ENCODE results near the gene METTL21A.
"Not testable (repeated sequence)": the region's sequence is repeated elsewhere in the genome, so short reads cannot be mapped to it uniquely, and the experiment has no call there.

The METTL21A gene
- total RNA-seq, result 17.0 to 22.3 reads per million in 2 experiments

DNA sequence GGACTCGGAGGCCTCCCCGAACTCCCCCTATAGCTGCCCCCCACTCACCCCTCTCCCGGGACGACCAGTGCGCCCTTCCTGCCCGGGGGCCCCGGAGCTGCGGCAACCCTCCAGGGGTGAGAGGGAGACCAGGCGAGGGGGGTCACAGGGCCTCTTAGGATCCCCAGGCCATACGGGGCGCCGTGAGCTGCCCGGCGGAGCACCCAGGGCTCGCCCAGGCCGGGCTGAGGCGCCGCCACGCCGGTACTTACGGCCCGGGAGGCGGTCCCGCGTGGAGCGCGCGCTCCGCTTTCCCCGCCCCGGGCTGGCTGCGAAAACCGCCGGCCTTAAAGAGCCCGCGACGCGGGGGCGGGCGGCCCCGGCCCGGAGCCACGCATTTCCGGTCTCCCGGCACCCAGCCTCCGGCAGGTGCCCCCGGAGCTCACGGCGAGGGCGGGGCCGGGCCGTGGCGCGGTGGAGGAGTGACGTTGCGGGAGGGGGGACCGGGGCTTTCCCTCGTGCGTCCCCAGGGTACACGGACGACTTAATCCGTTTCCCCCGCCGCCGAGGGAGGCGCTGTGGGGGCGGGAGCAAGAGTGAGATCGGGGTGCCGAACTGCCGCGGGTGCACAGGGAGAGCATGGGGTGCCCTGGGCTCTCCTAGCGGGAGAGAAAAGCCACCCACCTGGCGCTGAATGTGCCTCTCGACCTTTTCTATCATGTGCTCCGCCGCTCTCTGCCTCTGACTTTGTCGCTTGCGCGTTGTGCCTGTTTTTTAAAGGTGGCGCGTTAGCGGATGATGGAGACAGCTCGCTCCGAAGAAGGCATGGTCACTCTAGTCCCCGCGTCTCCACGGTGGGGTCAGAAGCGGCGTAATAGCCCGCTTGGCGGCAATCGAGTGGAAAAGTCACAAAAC, at the start of gene METTL21A:
TSS of gene METTL21A (minus strand) at position 381 of the 894 bp plus-strand sequence. CDS start 1,019 bp downstream, outside the sequence.
- DNase-seq (ENCODE audit: low read depth), result peak; percentile 95

DNA sequence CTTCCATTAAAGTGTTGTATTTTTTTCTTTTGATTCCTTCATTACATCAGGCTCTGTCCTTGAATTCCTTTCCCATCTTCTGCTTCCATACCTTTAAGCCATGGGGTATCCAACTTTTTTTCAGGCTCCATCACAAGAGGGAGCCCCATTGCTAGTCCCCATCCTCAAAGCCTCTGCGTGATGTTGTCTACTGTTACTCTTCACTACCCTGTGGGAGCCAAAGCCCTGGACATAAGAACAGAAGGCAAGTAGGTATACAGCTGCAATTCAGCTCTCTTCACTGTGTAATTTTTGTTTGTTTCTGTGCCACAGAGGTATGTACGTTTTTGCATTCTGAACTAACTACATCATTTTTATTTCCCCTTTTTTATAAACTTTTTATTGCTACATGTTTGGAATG, 49.6 kb upstream of the METTL21A start:
- no peak for DNase-seq (ENCODE audit: low read depth)

DNA sequence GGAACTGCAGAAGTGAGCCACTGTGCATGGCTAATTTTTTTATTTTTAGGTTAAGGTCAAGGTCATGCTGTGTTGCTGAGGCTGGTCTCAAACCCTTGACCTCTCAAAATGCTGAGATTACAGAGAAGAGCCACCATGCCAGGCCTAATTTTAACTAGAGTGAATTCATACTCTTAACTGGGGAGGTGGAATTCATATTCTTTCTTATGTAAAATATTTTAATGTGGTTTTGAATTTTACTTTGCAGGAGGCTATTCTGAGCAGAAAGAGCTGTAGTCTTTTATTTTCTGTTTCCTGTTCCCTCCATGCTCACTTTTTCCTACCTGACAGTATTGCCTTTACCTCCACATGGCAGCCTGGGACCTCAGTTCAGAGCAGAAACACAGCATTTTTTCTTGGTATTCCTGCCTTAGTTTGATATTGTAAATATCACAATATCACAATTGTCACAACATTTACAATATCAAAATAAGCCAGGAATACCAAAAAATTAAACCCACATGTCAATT, 49.1 kb upstream of the METTL21A start:
- DNase-seq (ENCODE audit: low read depth), result no peak

DNA sequence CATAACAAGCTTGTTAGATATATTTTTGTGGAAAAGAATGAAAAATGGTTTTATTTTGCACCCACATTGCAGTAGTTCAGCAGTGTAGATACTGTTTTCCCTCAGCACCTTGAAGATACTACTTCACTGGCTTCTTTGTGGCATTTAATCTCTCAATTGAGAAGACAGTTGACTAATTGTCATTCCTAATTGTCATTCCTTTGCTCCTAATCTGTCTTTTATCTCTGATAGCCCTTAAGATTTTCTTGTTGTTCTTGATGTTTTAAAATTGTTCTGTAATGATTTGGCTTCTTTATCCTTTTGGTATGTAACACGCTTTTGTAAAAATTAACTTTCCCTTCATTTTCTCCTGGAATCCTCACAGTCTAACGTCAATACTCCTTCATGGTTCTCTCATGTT, 48.2 kb upstream of the METTL21A start:
- DNase-seq (ENCODE audit: low read depth), result no peak

DNA sequence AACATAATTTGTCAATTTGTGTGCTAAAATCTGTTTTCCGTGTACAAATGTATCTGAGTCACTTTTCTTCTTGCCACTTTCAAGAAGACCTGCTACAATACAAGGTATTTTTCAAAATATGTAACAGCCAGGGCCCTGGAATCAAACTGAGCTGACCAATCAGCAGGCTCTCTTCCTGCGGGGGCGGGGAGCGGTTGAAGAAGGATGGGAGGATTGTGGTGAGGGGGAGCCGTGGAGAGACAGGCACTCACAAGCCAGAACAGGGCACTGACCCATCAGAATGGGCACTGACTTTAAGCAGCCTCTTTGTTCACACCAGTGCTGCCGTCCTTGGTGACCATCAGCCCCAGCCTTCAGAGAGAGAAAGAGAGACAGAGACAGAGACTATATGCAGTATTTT, 45.7 kb upstream of the METTL21A start:
- no peak for DNase-seq (ENCODE audit: low read depth)

DNA sequence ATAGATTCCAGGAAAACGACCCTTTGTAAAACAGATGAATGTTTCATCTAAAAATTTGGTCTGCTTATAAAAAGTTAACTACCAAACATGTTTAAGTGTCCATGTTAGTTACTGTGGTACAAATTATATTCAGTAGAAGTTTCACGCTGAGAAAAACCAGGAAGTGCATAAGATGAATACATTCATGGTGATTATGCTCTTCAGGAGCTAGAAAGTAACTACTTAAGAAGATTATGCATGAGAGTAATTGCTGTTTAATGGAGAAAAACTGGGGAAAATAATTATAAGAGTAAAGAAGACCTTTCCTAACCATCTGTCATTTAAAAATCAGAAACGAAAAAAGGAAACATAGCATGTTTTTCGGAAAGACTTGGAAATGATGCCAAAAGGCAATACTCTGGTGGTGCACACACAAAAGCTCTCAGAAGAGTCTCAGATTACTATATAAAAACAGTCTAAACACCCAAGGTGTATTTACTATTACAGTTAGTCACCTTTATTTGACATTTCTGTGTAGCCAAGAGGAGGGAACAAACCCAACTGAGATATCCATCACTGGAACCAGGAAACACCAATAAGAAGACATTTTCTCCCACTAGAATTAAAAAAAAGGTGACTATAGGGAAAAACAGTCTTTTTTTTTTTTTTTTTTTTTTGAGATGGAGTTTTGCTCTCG, 38.8 kb upstream of the METTL21A start:
- DNase-seq (ENCODE audit: low read depth), result no peak

DNA sequence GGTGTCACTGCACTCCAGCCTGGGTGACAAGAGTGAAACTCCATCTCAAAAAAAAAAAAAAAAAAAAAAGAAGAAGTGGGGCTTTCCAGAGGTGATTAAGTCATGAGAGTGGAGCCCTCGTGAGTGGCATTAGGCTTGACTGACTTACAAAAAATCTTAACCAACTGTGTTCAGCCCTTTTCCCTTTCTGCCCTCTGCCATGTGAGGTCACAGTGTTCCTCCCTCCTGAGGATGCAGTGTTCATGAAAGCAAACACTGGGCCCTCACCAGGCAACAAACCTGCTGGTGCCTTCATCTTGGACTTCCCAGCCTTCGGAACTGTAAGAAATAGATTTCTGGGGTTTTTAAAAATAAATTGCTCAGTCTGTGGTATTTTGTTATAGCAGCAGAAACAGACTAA, 37.0 kb upstream of the METTL21A start:
- DNase-seq (ENCODE audit: low read depth), result no peak

DNA sequence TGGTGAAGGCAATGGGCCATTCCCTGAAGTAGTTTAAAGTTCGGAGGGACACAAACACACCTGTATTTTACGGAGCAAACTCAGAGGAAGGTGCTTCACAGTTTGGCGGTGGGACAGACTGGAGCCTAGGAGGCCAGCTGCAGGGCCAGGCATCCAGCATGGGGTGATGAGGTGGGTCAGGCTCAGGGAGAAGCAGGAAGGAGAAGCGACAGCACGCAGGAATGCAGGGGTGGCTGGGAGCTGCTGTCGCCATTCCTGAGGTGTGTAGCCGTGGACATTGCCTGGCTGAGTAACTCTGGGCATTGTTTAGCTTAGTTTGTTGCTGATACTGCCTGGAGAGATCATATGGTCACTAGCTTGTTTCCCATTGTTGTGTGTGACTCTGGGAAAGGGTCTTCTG, 35.8 kb upstream of the METTL21A start:
- no peak for DNase-seq (ENCODE audit: low read depth)

DNA sequence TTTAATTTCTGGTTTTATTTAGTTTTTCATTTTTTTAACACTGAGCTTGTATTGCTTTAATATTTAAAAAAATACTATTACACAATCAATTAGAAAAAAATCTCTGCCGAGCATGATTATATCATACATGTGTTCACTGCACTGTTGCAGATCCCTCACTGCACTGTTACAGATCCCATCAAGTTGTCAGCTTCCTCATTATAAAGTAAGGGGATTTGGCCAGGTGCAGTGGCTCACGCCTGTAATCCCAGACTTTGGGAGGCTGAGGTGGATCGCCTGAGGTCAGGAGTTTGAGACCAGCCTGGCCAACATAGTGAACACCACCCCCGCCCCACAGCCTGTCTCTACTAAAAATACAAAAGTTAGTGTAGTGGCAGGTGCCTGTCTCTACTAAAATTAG, 33.0 kb upstream of the METTL21A start:
- no peak for DNase-seq (ENCODE audit: low read depth)

DNA sequence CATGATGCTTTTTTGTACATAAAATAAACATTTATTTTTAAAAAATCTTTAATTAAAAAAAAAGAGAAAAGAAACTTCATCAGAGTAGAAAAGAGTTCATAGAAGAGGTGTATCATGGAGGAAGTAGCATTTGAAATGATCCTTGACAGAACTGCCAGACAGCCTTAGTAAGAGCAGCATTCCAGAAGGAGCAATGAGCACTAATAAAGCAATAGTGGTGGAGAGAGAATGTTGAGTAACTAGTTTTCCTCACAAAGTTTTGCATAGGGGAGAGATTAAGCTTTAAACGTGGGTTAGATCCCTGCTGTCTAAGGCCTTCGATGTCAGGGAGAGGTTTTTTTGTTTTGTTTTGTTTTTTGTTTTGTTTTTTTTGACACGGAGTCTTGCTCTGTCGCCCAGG, 29.8 kb upstream of the METTL21A start:
- no peak for DNase-seq (ENCODE audit: low read depth)

DNA sequence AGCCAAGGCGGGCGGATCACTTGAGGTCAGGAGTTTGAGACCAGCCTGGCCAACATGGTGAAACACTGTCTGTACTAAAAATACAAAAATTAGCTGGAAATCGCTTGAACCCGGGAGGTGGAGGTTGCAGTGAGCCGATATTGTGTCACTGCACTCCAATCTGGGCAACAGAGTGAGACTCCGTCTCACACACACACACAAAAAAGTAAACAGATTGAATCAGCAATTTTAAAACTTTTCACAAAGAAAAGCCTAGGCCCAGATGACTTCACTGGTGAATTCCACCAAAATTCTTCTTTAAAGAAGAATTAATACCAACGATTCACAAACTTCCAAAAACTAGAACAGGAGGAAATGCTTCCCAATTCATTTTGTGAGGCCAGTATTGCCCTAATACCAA, 21.4 kb upstream of the METTL21A start:
- DNase-seq (ENCODE audit: low read depth), result not testable (repeated sequence)

DNA sequence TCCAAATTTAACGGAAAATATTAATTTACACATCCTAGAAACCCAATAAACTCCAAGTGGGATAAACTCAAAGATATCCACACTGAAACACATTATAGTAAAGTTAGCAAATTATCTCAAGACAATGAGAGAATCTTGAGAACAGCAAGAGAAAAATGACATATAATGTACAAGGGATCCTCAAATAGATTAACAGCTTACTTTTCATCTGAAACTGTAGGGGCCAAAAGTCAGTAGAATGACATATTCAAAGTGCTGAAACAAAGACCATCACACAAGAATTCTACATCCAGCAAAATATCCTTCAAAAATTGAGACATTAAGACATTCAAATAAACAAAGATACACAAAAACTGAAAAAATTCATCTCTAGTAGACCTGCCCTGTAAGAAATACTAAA, 18.7 kb upstream of the METTL21A start:
- no peak for DNase-seq (ENCODE audit: low read depth)

DNA sequence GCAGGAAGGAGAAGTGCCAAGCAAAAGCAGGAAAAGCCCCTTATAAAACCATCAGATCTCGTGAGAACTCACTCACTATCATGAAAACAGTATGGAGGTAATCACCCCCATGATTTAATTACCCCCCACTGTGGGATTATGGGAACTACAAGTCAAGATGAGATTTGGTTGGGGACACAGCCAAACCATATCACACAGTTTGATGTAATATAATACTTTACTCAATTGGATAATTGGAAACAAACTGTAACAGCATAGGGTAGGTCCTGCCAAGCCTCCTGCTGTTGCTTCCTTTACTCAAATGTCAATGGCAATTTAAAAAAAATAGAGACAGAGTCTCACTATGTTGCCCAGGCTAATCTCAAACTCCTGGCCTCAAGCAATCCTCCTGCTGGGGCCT, 15.5 kb upstream of the METTL21A start:
- DNase-seq (ENCODE audit: low read depth), result no peak

DNA sequence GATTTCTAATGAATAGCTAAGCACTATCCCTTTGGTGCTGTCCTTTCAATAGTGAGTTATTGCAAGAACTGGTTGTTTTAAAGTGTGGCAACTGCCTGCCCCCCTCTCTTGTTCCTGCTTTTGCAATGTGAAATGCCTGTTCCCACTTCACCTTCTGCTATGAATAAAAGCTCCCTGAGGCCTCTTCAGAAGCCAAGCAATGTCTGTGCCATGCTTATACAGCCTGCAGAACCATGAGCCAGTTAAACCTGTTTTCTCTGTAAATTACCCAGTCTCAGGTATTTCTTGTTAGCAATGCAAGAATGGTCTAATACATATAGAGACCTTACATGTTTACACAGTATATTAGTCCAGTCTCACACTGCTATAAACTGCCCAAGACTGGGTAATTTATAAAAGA, 15.0 kb upstream of the METTL21A start:
- no peak for DNase-seq (ENCODE audit: low read depth)

DNA sequence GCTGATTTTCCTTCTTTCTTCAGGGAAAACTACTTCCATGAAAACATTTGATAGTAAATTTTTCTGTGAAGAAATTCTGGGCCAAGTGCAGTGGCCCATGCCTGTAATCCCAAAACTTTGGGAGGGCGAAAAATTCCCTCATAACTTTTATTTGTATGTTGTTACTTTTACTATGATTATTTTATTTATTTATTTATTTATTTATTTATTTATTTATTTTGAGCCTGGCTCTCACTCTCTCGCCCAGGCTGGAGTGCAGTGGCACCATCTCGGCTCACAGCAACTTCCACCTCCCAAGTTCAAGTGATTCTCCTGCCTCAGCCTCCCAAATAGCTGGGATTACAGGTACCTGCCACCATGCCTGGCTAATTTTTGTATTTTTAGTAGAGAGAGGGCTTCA, 14.1 kb upstream of the METTL21A start:
- DNase-seq (ENCODE audit: low read depth), result not testable (repeated sequence)

DNA sequence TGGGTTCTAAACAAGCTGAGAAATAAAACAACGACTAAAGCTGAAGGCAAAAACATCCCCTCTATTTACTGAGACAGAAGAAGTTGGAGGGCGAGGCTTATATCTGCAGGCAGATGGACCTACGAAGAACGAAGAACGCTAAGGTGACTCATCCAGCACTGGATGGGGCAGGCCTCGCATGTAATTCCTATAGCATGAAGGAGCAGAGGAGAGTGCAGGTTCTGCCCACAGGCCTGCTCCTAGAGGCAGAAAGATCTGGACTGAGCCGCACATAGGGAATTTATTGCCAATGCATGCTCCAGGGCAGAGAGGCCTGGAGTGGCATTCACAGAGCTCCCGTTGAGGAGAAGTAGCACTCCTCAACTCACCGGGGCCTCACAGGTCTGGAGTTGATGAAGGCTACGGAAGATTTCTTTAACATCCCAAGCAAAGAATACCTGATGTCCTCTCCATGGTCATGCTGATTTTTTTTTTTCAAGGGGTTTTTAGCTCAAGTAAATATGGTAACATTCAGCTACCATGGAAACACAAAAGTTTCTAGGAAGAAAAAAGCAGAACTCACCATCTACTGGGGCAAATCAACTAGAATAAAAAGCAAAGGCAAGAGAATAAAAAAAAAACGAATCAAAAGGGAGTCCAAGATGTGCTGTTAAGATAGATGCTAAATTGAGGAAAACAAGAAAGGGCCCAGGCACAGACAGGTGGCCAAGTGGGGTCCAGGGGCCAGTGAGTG, 10.4 kb upstream of the METTL21A start:
- DNase-seq (ENCODE audit: low read depth), result no peak

DNA sequence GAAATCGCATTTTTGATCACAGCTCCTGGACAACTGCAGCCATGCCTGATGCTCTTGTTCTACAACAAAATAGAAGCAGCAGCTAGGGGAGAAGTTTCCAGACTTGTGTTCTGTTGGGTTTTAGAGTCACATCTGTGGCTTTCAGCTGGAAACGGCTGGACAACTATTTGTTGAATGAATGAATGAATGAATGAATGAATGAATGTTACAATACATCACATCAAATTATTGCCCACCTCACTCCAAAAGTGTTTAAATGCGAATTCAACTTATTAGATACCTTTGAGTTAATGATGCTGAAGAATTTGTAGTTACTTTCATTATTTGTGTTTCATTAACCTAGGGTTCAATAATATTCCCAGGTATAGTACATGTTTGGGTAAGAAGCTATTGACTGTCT, 8.5 kb upstream of the METTL21A start:
- no peak for DNase-seq (ENCODE audit: low read depth)

DNA sequence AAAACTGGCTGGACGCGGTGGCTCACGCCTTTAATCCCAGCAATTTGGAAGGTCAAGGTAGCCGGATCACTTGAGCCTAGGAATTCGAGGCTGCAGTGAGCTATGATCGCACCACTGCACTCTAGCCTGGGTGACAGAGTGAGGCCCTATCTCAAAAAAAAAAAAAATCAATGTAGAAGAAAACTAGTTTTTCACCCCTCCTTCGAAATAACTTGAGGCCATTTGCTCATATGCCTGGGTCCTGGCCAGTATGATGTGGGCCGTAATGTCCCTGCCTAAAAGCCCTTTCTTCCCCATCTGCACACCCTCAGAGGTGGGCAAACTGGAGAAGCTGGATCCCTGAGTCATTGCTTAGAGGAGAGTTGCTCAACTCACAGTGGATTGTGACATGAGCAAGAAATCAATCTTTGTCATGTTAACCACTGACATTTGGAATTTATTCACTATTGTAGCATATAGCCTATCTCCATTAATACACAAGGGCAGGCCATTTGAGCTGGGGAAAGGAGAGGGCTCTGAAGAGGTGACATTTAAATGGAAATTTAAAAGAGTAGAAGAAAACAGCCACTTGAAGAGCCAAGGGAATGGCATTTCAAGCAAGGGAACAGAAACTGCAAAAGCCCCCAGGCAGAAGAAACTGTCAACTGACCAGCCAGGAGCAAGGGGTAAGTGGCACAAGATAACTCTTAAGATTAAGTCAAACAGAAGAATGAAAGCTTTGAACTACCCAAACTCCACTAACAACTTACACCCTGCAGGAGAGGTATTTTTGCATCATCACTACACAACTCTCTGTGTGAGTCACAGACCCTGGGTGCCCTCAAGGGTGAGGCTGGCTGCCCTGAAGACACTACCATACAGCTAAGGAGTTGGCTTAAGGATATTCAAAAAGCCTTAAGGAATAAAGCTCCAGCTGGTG, 7.6 kb upstream of the METTL21A start:
- no peak for DNase-seq (ENCODE audit: low read depth)

DNA sequence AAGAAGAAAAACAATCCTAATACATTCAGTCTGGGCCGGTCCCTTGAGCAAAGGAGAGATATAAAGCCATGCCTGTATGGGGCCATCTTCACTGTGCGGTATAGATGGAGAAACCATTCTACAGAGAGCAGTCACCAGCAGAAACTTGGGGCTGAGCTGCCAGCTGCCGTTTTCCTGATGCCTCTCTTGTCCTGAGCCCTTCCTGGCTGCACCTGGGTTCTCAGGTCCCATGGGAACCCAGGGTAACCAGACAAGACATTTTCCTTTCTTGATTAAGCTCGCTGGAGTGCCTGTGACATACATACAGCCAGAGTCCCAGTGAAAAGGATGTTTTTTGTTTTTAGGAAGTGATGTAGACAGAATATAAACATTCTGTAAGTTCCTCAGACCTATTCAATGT, 5.3 kb upstream of the METTL21A start:
- DNase-seq (ENCODE audit: low read depth), result no peak

DNA sequence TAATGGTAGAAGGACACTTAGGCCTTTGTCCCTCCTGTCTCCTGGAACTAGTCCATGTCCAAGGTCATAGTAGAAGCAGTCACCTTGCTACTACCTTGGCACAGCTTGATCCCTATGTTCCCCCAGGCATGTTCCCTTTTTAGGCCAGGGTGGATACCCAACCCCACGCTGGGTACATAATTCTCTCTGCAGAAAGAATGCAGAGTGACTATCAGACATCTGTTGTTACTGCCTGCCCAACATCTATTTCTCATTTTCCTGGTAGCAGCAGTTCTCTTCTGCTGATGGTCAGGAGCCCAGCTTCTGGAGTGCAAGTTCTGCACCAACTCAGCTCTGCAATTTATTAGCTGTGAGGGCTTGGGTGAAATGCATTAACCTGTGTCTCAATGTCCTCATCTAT, 4.4 kb upstream of the METTL21A start:
- DNase-seq (ENCODE audit: low read depth), result no peak
